Suprapubic skin (tissue), 4 donors: ENCODE data around the gene UBASH3A. TPM values are rescaled to one million over a fixed set of nuclear protein-coding genes. Genes with fewer than 3 reads are reported as not detected.

Experiments used
- DNase-seq, 2 donors: peaks; one replicate each; pipeline ENCODE4 v3.0.0-alpha.2; 2019; ENCODE audit warnings: low spot score in 2 of 2
- H3K27ac ChIP-seq: fragments of 200-600 bp; sonication (generic); one replicate; pipeline ENCODE4 v1.5.1; 2019
- H3K27me3 ChIP-seq: fragments of 200-600 bp; sonication (generic); one replicate; pipeline ENCODE4 v1.5.1; 2019
- H3K36me3 ChIP-seq: fragments of 200-600 bp; sonication (generic); one replicate; pipeline ENCODE4 v1.5.1; 2019
- H3K4me1 ChIP-seq: fragments of 200-600 bp; sonication (generic); one replicate; pipeline ENCODE4 v1.5.1; 2019
- H3K4me3 ChIP-seq: fragments of 200-600 bp; sonication (generic); one replicate; pipeline ENCODE4 v1.5.1; 2019; ENCODE audit warnings: mild to moderate bottlenecking
- H3K9me3 ChIP-seq: fragments of 200-600 bp; sonication (generic); one replicate; pipeline ENCODE4 v1.5.1; 2019
- CTCF ChIP-seq, 2 donors: fragments of 200-600 bp in 1 of 2; fragments of 450-650 bp in 1 of 2; sonication (generic) in 1 of 2; IDR thresholded peaks; one replicate each; pipeline ENCODE4 v1.5.1; 2016 to 2019; ENCODE audit warnings: antibody characterized with exemption in 2 of 2, mild to moderate bottlenecking in 1 of 2, moderate library complexity in 1 of 2
- EP300 ChIP-seq: sonication (generic); formaldehyde crosslinking; IDR thresholded peaks from one replicate; pipeline ENCODE4 v1.6.1; 2017; ENCODE audit warnings: antibody characterized with exemption
- POLR2A ChIP-seq, 2 donors: fragments of 450-650 bp; IDR thresholded peaks; one replicate each; pipeline ENCODE4 v1.6.1; 2017; ENCODE audit warnings: antibody characterized with exemption in 2 of 2, mild to moderate bottlenecking in 2 of 2, moderate library complexity in 2 of 2
- POLR2AphosphoS5 ChIP-seq, 3 donors: sonication (generic); formaldehyde crosslinking; IDR thresholded peaks; one replicate each; pipeline ENCODE4 v1.6.1; 2017; ENCODE audit warnings: antibody characterized with exemption in 3 of 3
- WGBS: methylation state at CpG from one replicate; pipeline ENCODE4 v1.1.5; 2018; 5-methylcytosine and 5-hydroxymethylcytosine counted together
- total RNA-seq, 4 donors: library from RNA; depleted of rRNA; stranded (reverse); fragments of >200 nt; gene quantifications; one replicate each; pipeline ENCODE4 v1.1.0, GENCODE V29; 2016

The UBASH3A gene
- total RNA-seq, 4 donors from 2014 or later = 0.36 to 1.0 (median 0.47) TPM; not detected in 1

- H3K9me3 ChIP-seq = no peaks in the 10 kb centered on the region
- no peak overlapping the region for H3K27ac ChIP-seq
- H3K36me3 ChIP-seq = no peaks in the 10 kb centered on the region
- no peaks in the 10 kb centered on the region for H3K4me1 ChIP-seq
- H3K4me3 ChIP-seq = no peak overlapping the region
- 69% methylated on average over 4 of the region's 4 CpGs for WGBS
- H3K27me3 ChIP-seq = peaks cover 35% of the 10 kb centered on the region
- TF ChIP-seq POLR2AphosphoS5 (IDR thresholded peaks at IDR 0.05) (no peak), POLR2A (IDR thresholded peaks at IDR 0.05) (no peak), EP300 (no peak)
- no peak for DNase-seq
Measured at GRCh38 chr21:42418886-42419285, 15.2 kb downstream of the UBASH3A start.

- no peak for DNase-seq
- Histone ChIP-seq H3K4me1 (no peaks in the 10 kb centered on the region), H3K36me3 (no peaks in the 10 kb centered on the region), H3K9me3 (no peaks in the 10 kb centered on the region), H3K27ac (no peak overlapping the region), H3K27me3 (peaks cover 35% of the 10 kb centered on the region), H3K4me3 (no peak overlapping the region)
- 94% methylated on average over 6 of the region's 6 CpGs for WGBS
- TF ChIP-seq EP300 (no peak), POLR2AphosphoS5 (IDR thresholded peaks at IDR 0.05) (no peak), POLR2A (IDR thresholded peaks at IDR 0.05) (no peak), CTCF (IDR thresholded peaks at IDR 0.05) (no peak)
Measured at GRCh38 chr21:42419845-42420244, 16.1 kb downstream of the UBASH3A start.

- WGBS = 73% methylated on average over 3 of the region's 3 CpGs
- no peaks in the 10 kb centered on the region for H3K9me3 ChIP-seq
- TF ChIP-seq EP300 = no peak
- no peak overlapping the region for H3K27ac ChIP-seq
- no peak overlapping the region for H3K4me3 ChIP-seq
- H3K4me1 ChIP-seq = no peaks in the 10 kb centered on the region
- DNase-seq = no peak
- peaks cover 35% of the 10 kb centered on the region for H3K27me3 ChIP-seq
- no peaks in the 10 kb centered on the region for H3K36me3 ChIP-seq
Measured at GRCh38 chr21:42421018-42421793, 17.5 kb downstream of the UBASH3A start.

GRCh38 chr21:42423197-42423675 lies 19.5 kb downstream of the UBASH3A start:
- Histone ChIP-seq H3K4me3 (no peak overlapping the region), H3K27me3 (peaks cover 37% of the 10 kb centered on the region), H3K36me3 (no peaks in the 10 kb centered on the region), H3K27ac (no peak overlapping the region), H3K9me3 (no peaks in the 10 kb centered on the region), H3K4me1 (no peaks in the 10 kb centered on the region)
- DNase-seq = no peak
- 80% methylated on average over 10 of the region's 10 CpGs for WGBS
- no peak for TF ChIP-seq CTCF (IDR thresholded peaks at IDR 0.05)
- no peak for TF ChIP-seq POLR2AphosphoS5 (IDR thresholded peaks at IDR 0.05)
- TF ChIP-seq POLR2A (IDR thresholded peaks at IDR 0.05) = no peak
- no peak for TF ChIP-seq EP300

GRCh38 chr21:42423685-42424084 lies 20.0 kb downstream of the UBASH3A start:
- H3K9me3 ChIP-seq = no peaks in the 10 kb centered on the region
- DNase-seq = no peak
- no peaks in the 10 kb centered on the region for H3K4me1 ChIP-seq
- 96% methylated on average over 2 of the region's 2 CpGs for WGBS
- peaks cover 37% of the 10 kb centered on the region for H3K27me3 ChIP-seq
- TF ChIP-seq CTCF (IDR thresholded peaks at IDR 0.05) = no peak
- no peak for TF ChIP-seq EP300
- no peak for TF ChIP-seq POLR2AphosphoS5 (IDR thresholded peaks at IDR 0.05)
- no peak for TF ChIP-seq POLR2A (IDR thresholded peaks at IDR 0.05)
- no peak overlapping the region for H3K27ac ChIP-seq
- no peak overlapping the region for H3K4me3 ChIP-seq
- no peaks in the 10 kb centered on the region for H3K36me3 ChIP-seq

GRCh38 chr21:42424914-42425541 lies 21.3 kb downstream of the UBASH3A start:
- WGBS = 39% methylated on average over 12 of the region's 12 CpGs
- Histone ChIP-seq H3K27me3 (peaks cover 38% of the 10 kb centered on the region), H3K4me1 (no peaks in the 10 kb centered on the region), H3K36me3 (no peaks in the 10 kb centered on the region), H3K27ac (no peak overlapping the region), H3K4me3 (no peak overlapping the region), H3K9me3 (no peaks in the 10 kb centered on the region)
- DNase-seq = no peak
- TF ChIP-seq EP300 = no peak
- no peak for TF ChIP-seq POLR2A (IDR thresholded peaks at IDR 0.05)
- TF ChIP-seq CTCF (IDR thresholded peaks at IDR 0.05) = no peak
- no peak for TF ChIP-seq POLR2AphosphoS5 (IDR thresholded peaks at IDR 0.05)
